ENCODE measurements around the gene SPNS2. TPM values are rescaled to one million over a fixed set of nuclear protein-coding genes. Genes with fewer than 3 reads are reported as not detected.
A peak's percentile ranks its signal among the peaks of the same experiment; 100 is the strongest.

The SPNS2 gene
- total and polyA plus RNA-seq, 2 experiments from 2014 or later, result 0.29 TPM; not detected in 1

DNA sequence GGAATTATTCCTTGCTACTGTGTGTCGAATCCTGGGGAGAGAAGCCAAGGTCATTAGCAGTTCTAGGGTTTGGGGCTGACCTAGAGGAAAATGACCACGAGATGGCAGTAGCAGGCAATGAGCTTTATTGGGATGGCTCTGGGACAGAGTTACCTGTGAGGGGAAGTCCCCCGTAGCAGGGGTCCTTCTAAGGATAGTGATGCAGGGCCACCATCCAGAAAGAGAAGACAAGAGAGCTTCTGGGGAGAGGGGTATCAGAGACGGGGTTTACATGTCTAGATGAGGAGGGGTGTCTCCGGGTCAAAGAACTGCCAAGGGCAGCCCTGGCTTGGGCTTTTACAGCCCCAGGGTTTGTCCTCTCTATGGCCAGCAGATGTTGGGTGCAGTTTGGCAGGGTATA lies 68.1 kb downstream of the SPNS2 start:
- Histone ChIP-seq H3K4me1 (ENCODE audit: insufficient read depth) (no peaks in the 10 kb centered on the region), H3K79me2 (ENCODE audit: insufficient read depth) (no peaks in the 10 kb centered on the region), H3K27ac (no peak overlapping the region), H3K36me3 (ENCODE audit: low read depth) (no peaks in the 10 kb centered on the region), H3K27me3 (replicated peaks; ENCODE audit: insufficient read depth) (no peaks in the 10 kb centered on the region), H4K20me1 (ENCODE audit: insufficient read depth) (no peaks in the 10 kb centered on the region), H3K4me3 (no peak overlapping the region), H3K9me3 (ENCODE audit: low read depth) (no peaks in the 10 kb centered on the region), H3F3A (ENCODE audit: insufficient read depth) (no peaks in the 10 kb centered on the region), H3K9ac (no peak overlapping the region), H2AFZ (no peak overlapping the region), H3K4me2 (ENCODE audit: unreplicated experiment) (no peak overlapping the region), H3K9me2 (ENCODE audit: insufficient read depth) (no peaks in the 10 kb centered on the region)
- peak; percentile 72 for DNase-seq
- in situ Hi-C loops (cut with MboI), result loop anchor here (5.0 kb wide), 1 partner anchor 56 kb away; no protein-coding TSS in a partner anchor
- 18 to 19% methylated on average over 5 of the region's 5 CpGs for WGBS, 2 experiments (ENCODE audit: low coverage in 1 of 2, low lambda C conversion rate in 2 of 2, missing lambda C conversion rate in 2 of 2)
- TF ChIP-seq EZH2 (IDR thresholded peaks at IDR 0.05; ENCODE audit: insufficient read depth, poor library complexity, severe bottlenecking) (no peak), EZH2phosphoT487 (IDR thresholded peaks at IDR 0.05; ENCODE audit: insufficient read depth, low read depth) (no peak)

DNA sequence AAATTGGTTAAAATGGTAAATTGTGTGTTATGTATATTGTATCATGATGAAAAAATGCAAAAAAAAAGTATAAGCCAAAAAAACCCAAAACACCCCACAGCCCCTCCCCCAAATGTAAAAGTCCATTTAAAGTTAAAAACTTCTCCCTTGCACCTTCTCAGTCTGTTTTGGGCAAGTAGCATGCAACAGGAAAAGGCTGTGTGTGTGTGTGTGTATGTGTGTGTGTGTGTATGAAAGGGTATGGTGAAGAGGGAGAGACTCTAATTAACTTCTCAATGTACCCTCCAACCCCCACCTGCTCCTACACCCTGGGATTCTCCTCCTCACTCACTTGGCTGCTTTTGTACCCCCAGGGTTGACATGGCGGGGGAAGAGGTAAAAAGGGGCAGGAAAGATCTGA lies 70.9 kb downstream of the SPNS2 start:
- DNase-seq, result no peak
- Histone ChIP-seq H3F3A (ENCODE audit: insufficient read depth) (no peaks in the 10 kb centered on the region), H2AFZ (no peak overlapping the region), H3K27me3 (replicated peaks; ENCODE audit: insufficient read depth) (0 out of 2 replicates have a peak, but pooled peaks cover 5% of the 10 kb centered on the region), H3K79me2 (ENCODE audit: insufficient read depth) (no peaks in the 10 kb centered on the region), H3K9ac (no peak overlapping the region), H3K4me3 (no peak overlapping the region), H3K4me1 (ENCODE audit: insufficient read depth) (no peaks in the 10 kb centered on the region), H4K20me1 (ENCODE audit: insufficient read depth) (no peaks in the 10 kb centered on the region), H3K4me2 (ENCODE audit: unreplicated experiment) (no peak overlapping the region), H3K9me3 (ENCODE audit: low read depth) (no peaks in the 10 kb centered on the region), H3K36me3 (ENCODE audit: low read depth) (no peaks in the 10 kb centered on the region), H3K9me2 (ENCODE audit: insufficient read depth) (no peaks in the 10 kb centered on the region), H3K27ac (no peak overlapping the region)
- in situ Hi-C loops (cut with MboI), result loop anchor here (5.0 kb wide), 1 partner anchor 53 kb away; no protein-coding TSS in a partner anchor
- TF ChIP-seq EZH2phosphoT487 (IDR thresholded peaks at IDR 0.05; ENCODE audit: insufficient read depth, low read depth) (no peak), EZH2 (IDR thresholded peaks at IDR 0.05; ENCODE audit: insufficient read depth, poor library complexity, severe bottlenecking) (no peak)
- WGBS, 2 experiments (ENCODE audit: low coverage in 1 of 2, low lambda C conversion rate in 2 of 2, missing lambda C conversion rate in 2 of 2), result 82 to 86% methylated on average over 1 of the region's 1 CpG

DNA sequence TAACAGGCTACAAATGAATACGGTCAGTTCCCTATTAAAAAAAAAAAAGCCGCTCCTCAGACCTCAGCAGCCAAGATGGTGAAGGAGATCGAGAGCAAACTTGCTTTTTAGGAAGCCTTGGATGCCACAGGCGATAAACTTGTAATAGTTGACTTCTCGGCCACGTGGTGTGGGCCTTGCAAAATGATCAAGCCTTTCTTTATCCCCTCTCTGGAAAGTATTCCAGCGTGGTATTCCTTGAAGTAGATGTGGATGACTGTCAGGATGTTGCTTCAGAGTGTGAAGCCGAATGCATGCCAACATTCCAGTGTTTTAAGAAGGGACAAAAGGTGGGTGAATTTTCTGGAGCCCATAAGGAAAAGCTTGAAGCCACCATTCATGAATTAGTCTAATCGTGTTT lies 73.5 kb downstream of the SPNS2 start:
- no peak overlapping the region for H3K4me3 ChIP-seq
- no peaks in the 10 kb centered on the region for H3F3A ChIP-seq (ENCODE audit: insufficient read depth)
- no peaks in the 10 kb centered on the region for H3K36me3 ChIP-seq (ENCODE audit: low read depth)
- H3K4me2 ChIP-seq (ENCODE audit: unreplicated experiment), result no peak overlapping the region
- H3K9ac ChIP-seq, result no peak overlapping the region
- in situ Hi-C loops (cut with MboI), result no loop called here
- 36 to 39% methylated on average over 9 of the region's 9 CpGs for WGBS, 2 experiments (ENCODE audit: low coverage in 1 of 2, low lambda C conversion rate in 2 of 2, missing lambda C conversion rate in 2 of 2)
- no peaks in the 10 kb centered on the region for H4K20me1 ChIP-seq (ENCODE audit: insufficient read depth)
- no peak for DNase-seq
- no peak for TF ChIP-seq EZH2phosphoT487 (IDR thresholded peaks at IDR 0.05; ENCODE audit: insufficient read depth, low read depth)
- TF ChIP-seq EZH2 (IDR thresholded peaks at IDR 0.05; ENCODE audit: insufficient read depth, poor library complexity, severe bottlenecking), result no peak
- H3K27ac ChIP-seq, result no peak overlapping the region
- H3K9me3 ChIP-seq (ENCODE audit: low read depth), result no peaks in the 10 kb centered on the region
- H3K79me2 ChIP-seq (ENCODE audit: insufficient read depth), result no peaks in the 10 kb centered on the region
- 0 out of 2 replicates have a peak, but pooled peaks cover 5% of the 10 kb centered on the region for H3K27me3 ChIP-seq (replicated peaks; ENCODE audit: insufficient read depth)
- no peak overlapping the region for H2AFZ ChIP-seq
- no peaks in the 10 kb centered on the region for H3K9me2 ChIP-seq (ENCODE audit: insufficient read depth)
- no peaks in the 10 kb centered on the region for H3K4me1 ChIP-seq (ENCODE audit: insufficient read depth)

DNA sequence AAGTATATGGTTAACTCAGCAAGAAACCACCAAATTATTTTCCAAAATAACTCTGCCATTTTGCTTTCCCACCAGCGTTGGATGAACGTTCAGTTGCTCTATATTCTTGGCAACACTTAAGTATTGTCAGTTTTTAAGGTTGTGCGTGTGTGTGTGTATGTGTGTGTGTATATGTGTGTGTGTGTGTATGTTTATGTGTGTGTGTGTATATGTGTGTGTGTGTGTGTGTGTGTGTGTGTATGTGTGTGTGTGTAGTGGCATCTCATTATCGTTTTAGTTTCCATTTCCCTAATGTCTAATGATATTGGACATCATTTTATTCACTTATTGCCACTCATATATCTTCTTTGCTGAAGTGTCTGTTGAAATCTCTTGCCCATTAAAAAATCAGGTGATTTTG lies 74.4 kb downstream of the SPNS2 start:
- H3K4me1 ChIP-seq (ENCODE audit: insufficient read depth), result no peaks in the 10 kb centered on the region
- no peaks in the 10 kb centered on the region for H3F3A ChIP-seq (ENCODE audit: insufficient read depth)
- no peak overlapping the region for H3K9ac ChIP-seq
- no peaks in the 10 kb centered on the region for H3K9me2 ChIP-seq (ENCODE audit: insufficient read depth)
- H3K4me2 ChIP-seq (ENCODE audit: unreplicated experiment), result no peak overlapping the region
- H3K79me2 ChIP-seq (ENCODE audit: insufficient read depth), result no peaks in the 10 kb centered on the region
- H3K27ac ChIP-seq, result no peak overlapping the region
- no peak overlapping the region for H2AFZ ChIP-seq
- TF ChIP-seq EZH2 (IDR thresholded peaks at IDR 0.05; ENCODE audit: insufficient read depth, poor library complexity, severe bottlenecking) (no peak), EZH2phosphoT487 (IDR thresholded peaks at IDR 0.05; ENCODE audit: insufficient read depth, low read depth) (no peak)
- no peaks in the 10 kb centered on the region for H3K36me3 ChIP-seq (ENCODE audit: low read depth)
- H4K20me1 ChIP-seq (ENCODE audit: insufficient read depth), result no peaks in the 10 kb centered on the region
- 0 out of 2 replicates have a peak, but pooled peaks cover 5% of the 10 kb centered on the region for H3K27me3 ChIP-seq (replicated peaks; ENCODE audit: insufficient read depth)
- 48 to 71% methylated on average over 4 of the region's 4 CpGs for WGBS, 2 experiments (ENCODE audit: low coverage in 1 of 2, low lambda C conversion rate in 2 of 2, missing lambda C conversion rate in 2 of 2)
- no peak for DNase-seq
- no peak overlapping the region for H3K4me3 ChIP-seq
- H3K9me3 ChIP-seq (ENCODE audit: low read depth), result no peaks in the 10 kb centered on the region
- in situ Hi-C loops (cut with MboI), result no loop called here

DNA sequence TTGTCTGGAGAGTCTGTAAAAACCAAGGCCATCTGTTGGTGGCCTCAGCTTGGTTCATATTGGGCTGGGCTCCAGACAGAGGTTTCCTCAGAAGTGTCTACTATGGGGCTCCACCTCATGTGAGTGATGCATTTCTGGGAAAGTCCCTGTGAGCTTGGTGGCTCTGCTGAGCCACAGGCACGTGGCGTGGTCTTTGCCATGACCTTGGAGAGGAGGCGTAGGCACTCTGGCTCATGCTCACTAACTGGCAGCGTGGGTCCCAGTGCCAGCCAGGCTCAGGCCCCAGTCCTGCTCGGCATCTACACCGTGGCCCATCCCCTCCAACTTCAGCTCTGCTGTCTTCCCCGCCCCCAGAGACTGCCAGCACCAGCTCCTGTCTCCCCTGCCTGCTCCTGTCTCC lies 75.0 kb downstream of the SPNS2 start:
- peak; percentile 38 for DNase-seq
- H3K9me3 ChIP-seq (ENCODE audit: low read depth), result no peaks in the 10 kb centered on the region
- WGBS, 2 experiments (ENCODE audit: low coverage in 1 of 2, low lambda C conversion rate in 2 of 2, missing lambda C conversion rate in 2 of 2), result 42 to 46% methylated on average over 7 of the region's 7 CpGs
- H2AFZ ChIP-seq, result no peak overlapping the region
- in situ Hi-C loops (cut with MboI), result no loop called here
- H3K4me3 ChIP-seq, result no peak overlapping the region
- no peaks in the 10 kb centered on the region for H3K36me3 ChIP-seq (ENCODE audit: low read depth)
- no peak overlapping the region for H3K27ac ChIP-seq
- H3K4me2 ChIP-seq (ENCODE audit: unreplicated experiment), result no peak overlapping the region
- TF ChIP-seq EZH2 (IDR thresholded peaks at IDR 0.05; ENCODE audit: insufficient read depth, poor library complexity, severe bottlenecking), result no peak
- no peak for TF ChIP-seq EZH2phosphoT487 (IDR thresholded peaks at IDR 0.05; ENCODE audit: insufficient read depth, low read depth)
- no peak overlapping the region for H3K9ac ChIP-seq
- H3K4me1 ChIP-seq (ENCODE audit: insufficient read depth), result no peaks in the 10 kb centered on the region
- 0 out of 2 replicates have a peak, but pooled peaks cover 5% of the 10 kb centered on the region for H3K27me3 ChIP-seq (replicated peaks; ENCODE audit: insufficient read depth)
- H4K20me1 ChIP-seq (ENCODE audit: insufficient read depth), result no peaks in the 10 kb centered on the region
- no peaks in the 10 kb centered on the region for H3F3A ChIP-seq (ENCODE audit: insufficient read depth)
- H3K9me2 ChIP-seq (ENCODE audit: insufficient read depth), result no peaks in the 10 kb centered on the region
- H3K79me2 ChIP-seq (ENCODE audit: insufficient read depth), result no peaks in the 10 kb centered on the region

Data from GM23248 (cell line).